ENCODE data around the gene PTPRH.

GRCh38 chr19:55166530-55167268 is 42.6 kb downstream of the PTPRH start, which contains the start of gene DNAAF3:
- no peak for TF ChIP-seq FOXM1 (IDR thresholded peaks at IDR 0.05; ENCODE audit: borderline replicate concordance, low read depth)
- TF ChIP-seq CEBPB (IDR thresholded peaks at IDR 0.05), result peak; percentile 54; the same call in 1 of the 2 replicates
- TF ChIP-seq EP300 (IDR thresholded peaks at IDR 0.05; ENCODE audit: borderline replicate concordance), result peak; percentile 38; the same call in 1 of the 2 replicates
- no peak for TF ChIP-seq REST (IDR thresholded peaks at IDR 0.05; ENCODE audit: low read depth)
- no peak for TF ChIP-seq CREB1 (IDR thresholded peaks at IDR 0.05; ENCODE audit: low read depth)
- no peak for TF ChIP-seq RAD21 (IDR thresholded peaks at IDR 0.05; ENCODE audit: low read depth)
- TF ChIP-seq USF1 (IDR thresholded peaks at IDR 0.05), result no peak
- TF ChIP-seq TEAD4 (IDR thresholded peaks at IDR 0.05), result no peak
- no peak for TF ChIP-seq NFIC (IDR thresholded peaks at IDR 0.05)
- no peak for TF ChIP-seq MAX (IDR thresholded peaks at IDR 0.05)
- no peak for TF ChIP-seq TAF1 (IDR thresholded peaks at IDR 0.05; ENCODE audit: low read depth)
- no peak for TF ChIP-seq EGR1 (IDR thresholded peaks at IDR 0.05)
- TF ChIP-seq YY1 (IDR thresholded peaks at IDR 0.05; ENCODE audit: low read depth), result no peak
